Lung (tissue), 12 donors: ENCODE data around the gene B3GALT5. TPM values are rescaled to one million over a fixed set of nuclear protein-coding genes. Genes with fewer than 3 reads are reported as not detected.
A peak's percentile ranks its signal among the peaks of the same experiment; 100 is the strongest.

Experiments
- ATAC-seq: fragments of 200-7000 bp; cut with Tn5 transposase; one replicate; pipeline ENCODE4 v1.9.1; 2020; ENCODE audit warnings: moderate number of reproducible peaks; ENCODE audit not compliant: insufficient read depth, low FRiP score
- DNase-seq, 3 donors: peaks; one replicate each; pipeline ENCODE4 v3.0.0-alpha.2; 2013 to 2017
- H3K27ac ChIP-seq, 2 donors: one replicate each; pipeline ENCODE4 v1.5.1; 2013; ENCODE audit warnings: mild to moderate bottlenecking in 2 of 2, moderate library complexity in 2 of 2, control low read depth in 1 of 2, inconsistent platforms in 1 of 2, low read depth in 1 of 2, low read length in 1 of 2
- H3K27me3 ChIP-seq, 3 donors: one replicate each; pipeline ENCODE4 v1.5.1; 2013; ENCODE audit warnings: low read length in 2 of 3; ENCODE audit not compliant: control insufficient read depth in 3 of 3, insufficient read depth in 3 of 3
- H3K36me3 ChIP-seq, 4 donors: one replicate each; pipeline ENCODE4 v1.5.1; 2013; ENCODE audit warnings: low read length in 4 of 4, mild to moderate bottlenecking in 1 of 4, moderate library complexity in 1 of 4; ENCODE audit not compliant: control insufficient read depth in 4 of 4, insufficient read depth in 4 of 4
- H3K4me1 ChIP-seq, 5 donors: one replicate each; pipeline ENCODE4 v1.5.1; 2013; ENCODE audit warnings: low read length in 5 of 5, mild to moderate bottlenecking in 2 of 5, moderate library complexity in 1 of 5; ENCODE audit not compliant: control insufficient read depth in 5 of 5, insufficient read depth in 5 of 5
- H3K4me3 ChIP-seq: one replicate; pipeline ENCODE4 v1.5.1; 2013; ENCODE audit warnings: mild to moderate bottlenecking, control low read depth, moderate library complexity
- H3K9ac ChIP-seq, 2 donors: one replicate each; pipeline ENCODE4 v1.5.1; 2013; ENCODE audit warnings: low read length in 2 of 2, control low read depth in 1 of 2; ENCODE audit not compliant: insufficient read depth in 1 of 2
- H3K9me3 ChIP-seq, 4 donors: one replicate each; pipeline ENCODE4 v1.5.1; 2013; ENCODE audit warnings: low read length in 3 of 4, mild to moderate bottlenecking in 1 of 4, moderate library complexity in 1 of 4; ENCODE audit not compliant: control insufficient read depth in 4 of 4, insufficient read depth in 3 of 4
- WGBS, 2 donors: extraction: QIAGEN DNeasy Blood & Tissue Kit; methylation state at CpG; one replicate each; pipeline ENCODE4 v1.1.7; 2013; 5-methylcytosine and 5-hydroxymethylcytosine counted together
- polyA plus RNA-seq, 2 donors: library from polyadenylated mRNA; stranded (reverse); fragments of 200-250 nt; gene quantifications; one replicate each; pipeline ENCODE4 v1.2.1, GENCODE V29; 2013
- total RNA-seq, 2 donors: library from RNA; depleted of rRNA in 1 of 2; stranded (reverse); fragments of >200 nt in 1 of 2; gene quantifications; one replicate each; pipeline ENCODE4 v1.2.1, GENCODE V29; 2014 to 2021
- TF ChIP-seq, protein P1 (sequence below): IDR thresholded peaks from 2 replicates; pipeline ENCODE4 v1.5.1; 2012; ENCODE audit warnings: mild to moderate bottlenecking; ENCODE audit errors: control extremely low read depth, extremely low read depth
- donor health status: control.
- donor health status: control.
- donor health status: Bipolar disorder and iron deficiency.
- donor health status: healthy.
- donor health status: DM: yes; HTN: yes; CAD: no.

B3GALT5 gene
- total and polyA plus RNA-seq, 4 donors: 0.02 to 1.1 (median 0.50) TPM

- Histone ChIP-seq H3K4me1 (no peaks in the 10 kb centered on the region), H3K9me3 (no peaks in the 10 kb centered on the region), H3K9ac (no peak overlapping the region), H3K27ac (no peak overlapping the region), H3K36me3 (no peaks in the 10 kb centered on the region), H3K4me3 (no peak overlapping the region), H3K27me3 (no peaks in the 10 kb centered on the region)
- TF ChIP-seq, protein P1, sequence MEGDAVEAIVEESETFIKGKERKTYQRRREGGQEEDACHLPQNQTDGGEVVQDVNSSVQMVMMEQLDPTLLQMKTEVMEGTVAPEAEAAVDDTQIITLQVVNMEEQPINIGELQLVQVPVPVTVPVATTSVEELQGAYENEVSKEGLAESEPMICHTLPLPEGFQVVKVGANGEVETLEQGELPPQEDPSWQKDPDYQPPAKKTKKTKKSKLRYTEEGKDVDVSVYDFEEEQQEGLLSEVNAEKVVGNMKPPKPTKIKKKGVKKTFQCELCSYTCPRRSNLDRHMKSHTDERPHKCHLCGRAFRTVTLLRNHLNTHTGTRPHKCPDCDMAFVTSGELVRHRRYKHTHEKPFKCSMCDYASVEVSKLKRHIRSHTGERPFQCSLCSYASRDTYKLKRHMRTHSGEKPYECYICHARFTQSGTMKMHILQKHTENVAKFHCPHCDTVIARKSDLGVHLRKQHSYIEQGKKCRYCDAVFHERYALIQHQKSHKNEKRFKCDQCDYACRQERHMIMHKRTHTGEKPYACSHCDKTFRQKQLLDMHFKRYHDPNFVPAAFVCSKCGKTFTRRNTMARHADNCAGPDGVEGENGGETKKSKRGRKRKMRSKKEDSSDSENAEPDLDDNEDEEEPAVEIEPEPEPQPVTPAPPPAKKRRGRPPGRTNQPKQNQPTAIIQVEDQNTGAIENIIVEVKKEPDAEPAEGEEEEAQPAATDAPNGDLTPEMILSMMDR: no peak
- ATAC-seq: no peak
- WGBS, 2 donors: 89 to 93% methylated on average over 5 of the region's 5 CpGs
- no peak for DNase-seq
Observed at GRCh38 chr21:39694750-39695149, 82.0 kb downstream of the B3GALT5 start.

DNA sequence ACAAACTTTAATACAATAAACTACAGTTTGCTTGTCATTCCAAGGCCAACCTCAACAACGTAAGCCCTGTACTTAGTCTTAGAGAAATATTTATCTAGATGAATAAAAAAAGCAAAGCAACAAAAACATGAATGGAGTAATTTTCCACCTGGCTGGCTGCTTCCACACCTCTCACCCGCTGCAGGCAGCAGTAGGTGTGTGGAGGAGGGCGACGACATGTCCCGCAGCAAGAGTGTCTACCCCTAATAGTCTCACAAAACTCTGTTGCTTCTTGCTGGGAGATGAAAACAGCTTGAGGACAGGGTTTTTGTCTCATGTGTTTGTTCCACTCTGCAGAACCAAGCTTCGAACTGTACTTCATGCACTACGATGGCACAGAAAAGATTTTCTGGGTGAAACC is 83.5 kb downstream of the B3GALT5 start:
- H3K9ac ChIP-seq: no peak overlapping the region
- no peaks in the 10 kb centered on the region for H3K36me3 ChIP-seq
- 93% methylated on average over 7 of the region's 7 CpGs for WGBS, 2 donors
- DNase-seq (no peak), ATAC-seq (no peak)
- H3K27ac ChIP-seq: no peak overlapping the region
- H3K27me3 ChIP-seq: no peaks in the 10 kb centered on the region
- TF ChIP-seq, protein P1: no peak
- H3K9me3 ChIP-seq: no peaks in the 10 kb centered on the region
- H3K4me3 ChIP-seq: no peak overlapping the region
- H3K4me1 ChIP-seq: no peaks in the 10 kb centered on the region

DNA sequence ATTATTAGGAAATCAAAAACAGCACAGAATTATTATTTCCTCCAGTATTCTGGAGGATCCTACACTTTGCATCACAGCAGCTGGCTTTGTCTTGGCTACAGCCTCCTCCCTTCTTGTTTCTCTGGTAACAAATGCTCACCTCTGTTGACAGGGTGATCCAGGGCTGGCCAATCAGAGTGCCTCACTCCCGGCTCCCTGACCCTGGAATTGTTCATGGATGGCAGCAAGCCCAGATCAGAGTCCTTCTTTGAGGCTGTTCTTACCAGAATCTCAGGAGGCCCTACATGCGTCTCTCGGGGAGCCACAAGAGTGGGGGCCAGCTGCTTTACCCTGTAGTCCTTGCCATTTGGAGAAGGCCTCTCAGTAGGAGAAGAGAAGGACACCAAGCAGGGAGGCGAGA is 83.9 kb downstream of the B3GALT5 start:
- H3K9me3 ChIP-seq: no peaks in the 10 kb centered on the region
- ATAC-seq (no peak), DNase-seq (peak; percentile 57 to 67 (median 65))
- H3K4me1 ChIP-seq: no peaks in the 10 kb centered on the region
- H3K4me3 ChIP-seq: no peak overlapping the region
- H3K27ac ChIP-seq: no peak overlapping the region
- no peaks in the 10 kb centered on the region for H3K36me3 ChIP-seq
- H3K9ac ChIP-seq: no peak overlapping the region
- 56 to 78% methylated on average over 4 of the region's 4 CpGs for WGBS, 2 donors
- H3K27me3 ChIP-seq: no peaks in the 10 kb centered on the region
- TF ChIP-seq, protein P1: no peak

DNA sequence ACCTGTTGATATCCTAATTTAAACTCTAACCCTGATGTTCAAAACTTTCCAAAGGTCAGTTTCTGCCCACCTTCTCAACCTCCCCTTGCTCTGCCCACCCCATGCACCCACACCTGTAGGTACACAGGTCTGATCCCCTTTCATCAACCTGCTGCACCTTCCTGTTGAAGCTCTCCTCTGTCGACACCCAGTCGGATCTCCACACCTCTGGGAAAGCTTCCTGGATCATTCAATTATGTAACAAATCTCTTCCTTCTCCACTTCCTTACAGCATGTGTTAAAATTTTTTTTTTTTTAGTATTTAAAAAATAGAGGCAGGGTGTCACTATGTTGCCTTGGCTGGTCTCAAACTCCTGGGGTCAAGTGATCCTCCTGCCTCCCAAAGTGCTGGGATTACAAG is 87.6 kb downstream of the B3GALT5 start:
- Histone ChIP-seq H3K27me3 (no peaks in the 10 kb centered on the region), H3K36me3 (no peaks in the 10 kb centered on the region), H3K4me1 (no peaks in the 10 kb centered on the region), H3K4me3 (no peak overlapping the region), H3K9ac (no peak overlapping the region), H3K27ac (no peak overlapping the region), H3K9me3 (peaks cover 0 to 8% (median 2%) of the 10 kb centered on the region in 4 donors)
- DNase-seq: no peak
- 61% methylated on average over 2 of the region's 2 CpGs for WGBS, 2 donors
- no peak for ATAC-seq
- TF ChIP-seq, protein P1: no peak
